GM23338 (cell line): ENCODE data around the gene DIPK2B. TPM values are rescaled to one million over a fixed set of nuclear protein-coding genes. Genes with fewer than 3 reads are reported as not detected.

Source experiments
- ATAC-seq: fragments of 200-7000 bp; cut with Tn5 transposase; 3 replicates; pipeline ENCODE4 v1.9.1; 2020
- DNase-seq: peaks from one replicate; pipeline ENCODE4 v3.0.0-alpha.2; 2015; ENCODE audit warnings: low spot score
- H2AFZ ChIP-seq: fragments of 200-600 bp; sonication (generic); 2 replicates; pipeline ENCODE4 v1.8.0; 2016; ENCODE audit warnings: antibody characterized with exemption, mild to moderate bottlenecking, moderate library complexity
- H3F3A ChIP-seq: fragments of 200-600 bp; sonication (generic); replicated peaks from 2 replicates; pipeline ENCODE4 v1.8.0; 2017; ENCODE audit warnings: antibody characterized with exemption, mixed run types, low read depth
- H3K27ac ChIP-seq: fragments of 200-600 bp; sonication (generic); 2 replicates; pipeline ENCODE4 v1.6.1; 2016; ENCODE audit warnings: low read depth
- H3K27me3 ChIP-seq: fragments of 200-600 bp; sonication (generic); 2 replicates; pipeline ENCODE4 v1.8.0; 2016; ENCODE audit warnings: mild to moderate bottlenecking, mixed run types, moderate library complexity; ENCODE audit not compliant: insufficient read depth
- H3K36me3 ChIP-seq: fragments of 200-600 bp; sonication (generic); 2 replicates; pipeline ENCODE4 v1.8.0; 2016; ENCODE audit warnings: mild to moderate bottlenecking; ENCODE audit not compliant: insufficient read depth
- H3K4me1 ChIP-seq: fragments of 200-600 bp; sonication (generic); 2 replicates; pipeline ENCODE4 v1.8.0; 2016; ENCODE audit warnings: mild to moderate bottlenecking, moderate library complexity; ENCODE audit not compliant: insufficient read depth
- H3K4me2 ChIP-seq: fragments of 200-600 bp; sonication (generic); 2 replicates; pipeline ENCODE4 v1.7.1; 2017; ENCODE audit warnings: mixed run types
- H3K4me3 ChIP-seq: fragments of 200-600 bp; sonication (generic); 2 replicates; pipeline ENCODE4 v1.6.1; 2016; ENCODE audit warnings: mixed run types
- H3K79me2 ChIP-seq: fragments of 200-600 bp; sonication (generic); replicated peaks from 2 replicates; pipeline ENCODE4 v1.8.0; 2017; ENCODE audit warnings: mild to moderate bottlenecking; ENCODE audit not compliant: insufficient read depth
- H3K9me2 ChIP-seq: fragments of 200-600 bp; sonication (generic); 2 replicates; pipeline ENCODE4 v1.8.0; 2017; ENCODE audit not compliant: insufficient read depth
- H4K20me1 ChIP-seq: fragments of 200-600 bp; sonication (generic); replicated peaks from 2 replicates; pipeline ENCODE4 v1.8.0; 2017; ENCODE audit warnings: mild to moderate bottlenecking; ENCODE audit not compliant: insufficient read depth
- H3K27ac Mint-ChIP-seq: 2 replicates; pipeline ENCODE4 v1.8.0; 2020; ENCODE audit warnings: inconsistent platforms, mild to moderate bottlenecking, moderate library complexity, mixed read lengths
- H3K27me3 Mint-ChIP-seq: 3 replicates; pipeline ENCODE4 v1.8.0; 2022; ENCODE audit warnings: low read depth, mild to moderate bottlenecking, moderate library complexity, mixed read lengths, inconsistent platforms; ENCODE audit not compliant: insufficient read depth, poor library complexity
- H3K36me3 Mint-ChIP-seq: 3 replicates; pipeline ENCODE4 v1.8.0; 2021; ENCODE audit warnings: low read depth, mild to moderate bottlenecking, inconsistent platforms, moderate library complexity, mixed read lengths
- H3K4me1 Mint-ChIP-seq: 3 replicates; pipeline ENCODE4 v1.8.0; 2020; ENCODE audit warnings: mild to moderate bottlenecking, inconsistent platforms, mixed read lengths
- H3K4me3 Mint-ChIP-seq: 3 replicates; pipeline ENCODE4 v1.8.0; 2021; ENCODE audit warnings: moderate library complexity, mild to moderate bottlenecking, inconsistent platforms, mixed read lengths
- H3K9me3 Mint-ChIP-seq: 3 replicates; pipeline ENCODE4 v1.8.0; 2020; ENCODE audit warnings: moderate library complexity, mild to moderate bottlenecking, inconsistent platforms, mixed read lengths
- CREB1 ChIP-seq: fragments of 250-450 bp; sonication (Bioruptor Pico); IDR thresholded peaks from 2 replicates; pipeline ENCODE4 v1.5.0; 2020; ENCODE audit warnings: low read depth, mild to moderate bottlenecking, moderate library complexity
- CTCF ChIP-seq, 2 experiments: fragments of 200-600 bp in 1 of 2; sonication (generic) in 1 of 2; conservative IDR thresholded peaks; 2 replicates each; pipeline versions ENCODE4 v1.5.1 to v1.6.1; 2016 to 2017; ENCODE audit warnings: antibody characterized with exemption in 2 of 2, low read depth in 2 of 2, mild to moderate bottlenecking in 2 of 2, moderate library complexity in 1 of 2
- ETS1 ChIP-seq: IDR thresholded peaks from 2 replicates; pipeline ENCODE4 v1.6.1; 2016; ENCODE audit warnings: antibody characterized with exemption
- EZH2phosphoT487 ChIP-seq: fragments of 200-600 bp; sonication (generic); IDR thresholded peaks from one replicate; pipeline ENCODE4 v1.8.1; 2018; ENCODE audit warnings: antibody characterized with exemption; ENCODE audit not compliant: unreplicated experiment
- JUNB ChIP-seq: IDR thresholded peaks from one replicate; pipeline ENCODE4 v1.6.1; 2016; ENCODE audit warnings: antibody characterized with exemption; ENCODE audit not compliant: unreplicated experiment
- NANOG ChIP-seq: IDR thresholded peaks from 2 replicates; pipeline ENCODE4 v1.6.1; 2016; ENCODE audit warnings: antibody characterized with exemption, borderline replicate concordance
- POLR2AphosphoS5 ChIP-seq: IDR thresholded peaks from 2 replicates; pipeline ENCODE4 v1.6.1; 2016; ENCODE audit warnings: antibody characterized with exemption, low read depth
- REST ChIP-seq: IDR thresholded peaks from one replicate; pipeline ENCODE4 v1.6.1; 2018; ENCODE audit warnings: antibody characterized with exemption; ENCODE audit not compliant: unreplicated experiment
- ZNF114 ChIP-seq: fragments of 250-450 bp; sonication (Bioruptor Pico); IDR thresholded peaks from 2 replicates; pipeline ENCODE4 v1.5.0; 2020; ENCODE audit warnings: mild to moderate bottlenecking, moderate library complexity
- ZNF331 ChIP-seq: fragments of 250-450 bp; sonication (Bioruptor Pico); IDR thresholded peaks from 2 replicates; pipeline ENCODE4 v1.5.0; 2020; ENCODE audit warnings: low read depth, mild to moderate bottlenecking, moderate library complexity
- polyA plus RNA-seq: library from polyadenylated mRNA; unstranded; fragments of >200 nt; fragmentation: Nextera tagmentation; extraction: Ambion mirVana; gene quantifications from 2 replicates; pipeline ENCODE4 v1.2.1, GENCODE V29; 2016
- total RNA-seq: library from RNA; depleted of rRNA; stranded (reverse); fragments of >200 nt; shearing (Covaris generic); gene quantifications from 2 replicates; pipeline ENCODE4 v1.2.3, GENCODE V29; 2014

DIPK2B gene
- total and polyA plus RNA-seq, 2 experiments from 2014 or later: not detected

GRCh38 chrX:45198706-45199105 is 2.0 kb downstream of the DIPK2B start (continued):
- TF ChIP-seq CTCF (conservative IDR thresholded peaks at IDR 0.05; ENCODE audit: low read depth in 2 of 2): no peak

- no peak overlapping the region for H3K4me2 ChIP-seq
- no peaks in the 10 kb centered on the region for H3K36me3 Mint-ChIP-seq
- H3K9me2 ChIP-seq: no peaks in the 10 kb centered on the region
- no peaks in the 10 kb centered on the region for H3K9me3 Mint-ChIP-seq
- H3K4me1 Mint-ChIP-seq: peaks cover 8% of the 10 kb centered on the region
- no peaks in the 10 kb centered on the region for H3K4me1 ChIP-seq
- no peaks in the 10 kb centered on the region for H3F3A ChIP-seq
- H3K79me2 ChIP-seq: no peaks in the 10 kb centered on the region
- no peak overlapping the region for H3K27ac ChIP-seq
- ATAC-seq: no peak
- no peak for TF ChIP-seq ZNF114
- TF ChIP-seq ETS1: no peak
- TF ChIP-seq NANOG: no peak
- no peak for TF ChIP-seq EZH2phosphoT487
- H3K4me3 Mint-ChIP-seq: no peak overlapping the region
- peaks cover 2% of the 10 kb centered on the region for H3K27me3 Mint-ChIP-seq
- H3K27ac Mint-ChIP-seq: no peak overlapping the region
- no peak for DNase-seq
- no peaks in the 10 kb centered on the region for H4K20me1 ChIP-seq
- H3K27me3 ChIP-seq: no peaks in the 10 kb centered on the region
- H3K4me3 ChIP-seq: no peak overlapping the region
- no peaks in the 10 kb centered on the region for H3K36me3 ChIP-seq
- no peak overlapping the region for H2AFZ ChIP-seq
Measured at GRCh38 chrX:45198301-45198700, 2.4 kb downstream of the DIPK2B start.

DNA sequence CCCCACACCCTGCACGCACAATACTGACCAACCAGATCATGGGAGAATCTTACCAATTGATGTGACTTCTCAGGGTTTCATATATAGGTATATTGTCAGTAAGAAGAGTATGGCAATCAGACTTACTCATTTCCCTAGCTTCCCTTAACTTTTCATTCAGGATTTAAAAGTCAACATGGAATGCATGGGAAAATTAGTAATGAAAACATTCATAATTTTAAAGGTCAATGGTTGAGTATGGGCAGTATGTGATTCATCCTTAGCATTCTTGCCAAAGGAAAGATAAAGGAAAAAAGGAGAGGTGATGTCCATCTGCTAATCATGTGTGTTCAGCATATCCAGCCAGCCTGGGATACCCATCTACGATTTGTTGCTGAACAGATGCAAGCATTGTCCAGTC is 4.0 kb downstream of the DIPK2B start:
- Histone ChIP-seq H3K4me2 (no peak overlapping the region), H3K79me2 (no peaks in the 10 kb centered on the region), H3K9me2 (no peaks in the 10 kb centered on the region), H3K36me3 (no peaks in the 10 kb centered on the region), H3K27me3 (no peaks in the 10 kb centered on the region), H3K27ac (no peak overlapping the region), H4K20me1 (no peaks in the 10 kb centered on the region), H3K4me1 (no peaks in the 10 kb centered on the region), H3F3A (no peaks in the 10 kb centered on the region), H2AFZ (no peak overlapping the region), H3K4me3 (no peak overlapping the region)
- Mint-ChIP-seq H3K36me3 (no peaks in the 10 kb centered on the region), H3K27ac (no peak overlapping the region), H3K27me3 (peaks cover 7% of the 10 kb centered on the region), H3K4me1 (peaks cover 3% of the 10 kb centered on the region), H3K9me3 (no peaks in the 10 kb centered on the region), H3K4me3 (no peak overlapping the region)
- ATAC-seq (no peak), DNase-seq (no peak)
- TF ChIP-seq NANOG: no peak
- TF ChIP-seq CREB1 (CRISPR knock-in tag): no peak
- no peak for TF ChIP-seq CTCF (conservative IDR thresholded peaks at IDR 0.05; ENCODE audit: low read depth in 2 of 2)
- no peak for TF ChIP-seq EZH2phosphoT487
- TF ChIP-seq POLR2AphosphoS5: no peak
- no peak for TF ChIP-seq REST
- no peak for TF ChIP-seq ETS1
- no peak for TF ChIP-seq ZNF114
- no peak for TF ChIP-seq JUNB
- no peak for TF ChIP-seq ZNF331 (CRISPR knock-in tag)
